ENCODE data around the gene PVRIG.
"Not testable (repeated sequence)": the region's sequence is repeated elsewhere in the genome, so short reads cannot be mapped to it uniquely, and the experiment has no call there.

- TF ChIP-seq ZFX (IDR thresholded peaks at IDR 0.05; ENCODE audit: borderline replicate concordance): not testable (repeated sequence)
- TF ChIP-seq, protein P1, sequence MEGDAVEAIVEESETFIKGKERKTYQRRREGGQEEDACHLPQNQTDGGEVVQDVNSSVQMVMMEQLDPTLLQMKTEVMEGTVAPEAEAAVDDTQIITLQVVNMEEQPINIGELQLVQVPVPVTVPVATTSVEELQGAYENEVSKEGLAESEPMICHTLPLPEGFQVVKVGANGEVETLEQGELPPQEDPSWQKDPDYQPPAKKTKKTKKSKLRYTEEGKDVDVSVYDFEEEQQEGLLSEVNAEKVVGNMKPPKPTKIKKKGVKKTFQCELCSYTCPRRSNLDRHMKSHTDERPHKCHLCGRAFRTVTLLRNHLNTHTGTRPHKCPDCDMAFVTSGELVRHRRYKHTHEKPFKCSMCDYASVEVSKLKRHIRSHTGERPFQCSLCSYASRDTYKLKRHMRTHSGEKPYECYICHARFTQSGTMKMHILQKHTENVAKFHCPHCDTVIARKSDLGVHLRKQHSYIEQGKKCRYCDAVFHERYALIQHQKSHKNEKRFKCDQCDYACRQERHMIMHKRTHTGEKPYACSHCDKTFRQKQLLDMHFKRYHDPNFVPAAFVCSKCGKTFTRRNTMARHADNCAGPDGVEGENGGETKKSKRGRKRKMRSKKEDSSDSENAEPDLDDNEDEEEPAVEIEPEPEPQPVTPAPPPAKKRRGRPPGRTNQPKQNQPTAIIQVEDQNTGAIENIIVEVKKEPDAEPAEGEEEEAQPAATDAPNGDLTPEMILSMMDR (IDR thresholded peaks at IDR 0.05): not testable (repeated sequence)
These were observed 27.4 kb upstream of the PVRIG start for GRCh38 chr7:100192281-100192862.
